ENCODE results near the gene RET. TPM values are rescaled to one million over a fixed set of nuclear protein-coding genes. Genes with fewer than 3 reads are reported as not detected.

The RET gene
- total and polyA plus RNA-seq, 2 of the 8 experiments (the other 6 are each of a cell fraction or from before 2014, with no cell fraction given), result 6.7 to 8.4 TPM

DNA sequence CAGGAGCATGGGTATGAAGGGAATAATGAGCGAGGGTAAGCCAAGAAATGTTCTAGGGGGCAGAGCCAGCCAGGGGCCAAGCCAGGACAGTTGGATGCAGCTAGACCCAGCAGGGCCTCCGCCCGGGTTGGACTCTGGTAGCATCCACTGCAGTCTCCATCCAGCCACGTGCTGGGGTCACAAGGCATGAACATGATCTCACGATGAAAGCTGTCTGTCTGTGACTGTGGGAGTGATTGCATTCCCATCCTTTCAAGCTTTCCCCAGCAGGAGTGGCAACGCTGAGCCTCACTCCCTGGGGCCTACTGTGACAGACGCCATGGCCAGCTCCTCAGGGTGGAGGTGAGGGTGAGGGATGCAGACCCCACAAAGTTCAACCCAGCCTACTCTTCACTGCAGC lies 47.8 kb upstream of the RET start:
- peaks cover 10 to 23% (median 18%) of the 10 kb centered on the region in 4 experiments for H3K4me1 ChIP-seq (replicated peaks in 1 of 4; ENCODE audit: control insufficient read depth in 3 of 4, insufficient read depth in 4 of 4, low read length in 3 of 4)
- no peak overlapping the region for H2BK5ac ChIP-seq (ENCODE audit: low read depth, low read length)
- H3K14ac ChIP-seq (ENCODE audit: insufficient read length), result no peak overlapping the region
- 91% methylated on average over 7 of the region's 7 CpGs; no CpG with 5 or more reads in 1 of the 2 experiments for WGBS, 2 experiments (ENCODE audit: extremely low coverage in 1 of 2, insufficient coverage in 1 of 2, insufficient read length in 1 of 2, insufficient replicate concordance in 2 of 2, low coverage in 1 of 2, low lambda C conversion rate in 2 of 2, missing lambda C conversion rate in 1 of 2)
- H2BK120ac ChIP-seq (replicated peaks; ENCODE audit: low read depth, low read length), result no peak overlapping the region
- no peaks in the 10 kb centered on the region for H3K79me1 ChIP-seq (ENCODE audit: low read depth, low read length)
- H3K56ac ChIP-seq (replicated peaks; ENCODE audit: insufficient read length, low read depth, low read length), result no peak overlapping the region
- H3K36me3 ChIP-seq (ENCODE audit: control insufficient read depth in 2 of 4, insufficient read depth in 4 of 4, low read length in 3 of 4), result no peaks in the 10 kb centered on the region
- no peak for TF ChIP-seq RAD21 (IDR thresholded peaks at IDR 0.05 in 1 of 2, conservative IDR thresholded peaks at IDR 0.05 in 1 of 2; ENCODE audit: low read depth in 2 of 2, low read length in 2 of 2)
- no peak for TF ChIP-seq CTCF (IDR thresholded peaks at IDR 0.05; ENCODE audit: control extremely low read depth in 1 of 3, insufficient read depth in 1 of 3, low read depth in 1 of 3, low read length in 3 of 3)
- no peak for TF ChIP-seq TCF12 (IDR thresholded peaks at IDR 0.05; ENCODE audit: low read depth, low read length)
- TF ChIP-seq TAF7 (optimal IDR thresholded peaks at IDR 0.05; ENCODE audit: borderline replicate concordance, low read depth, low read length), result no peak
- no peak for TF ChIP-seq CHD1 (IDR thresholded peaks at IDR 0.05; ENCODE audit: low read depth, low read length)
- TF ChIP-seq RXRA (IDR thresholded peaks at IDR 0.05; ENCODE audit: insufficient read depth, low read depth, low read length), result no peak
- TF ChIP-seq, protein P1, sequence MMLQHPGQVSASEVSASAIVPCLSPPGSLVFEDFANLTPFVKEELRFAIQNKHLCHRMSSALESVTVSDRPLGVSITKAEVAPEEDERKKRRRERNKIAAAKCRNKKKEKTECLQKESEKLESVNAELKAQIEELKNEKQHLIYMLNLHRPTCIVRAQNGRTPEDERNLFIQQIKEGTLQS (IDR thresholded peaks at IDR 0.05; ENCODE audit: insufficient read depth, low read depth, low read length), result no peak
- TF ChIP-seq TBP (IDR thresholded peaks at IDR 0.05; ENCODE audit: low read depth, low read length), result no peak
- peak overlapping the region; percentile 30; the same call in 1 of the 2 replicates for H2BK12ac ChIP-seq (ENCODE audit: low read depth, low read length)
- DNase-seq (ENCODE audit: low read depth in 1 of 2, low spot score in 2 of 2), result no peak
- peaks cover 0 to 26% (median 18%) of the 10 kb centered on the region in 4 experiments; a peak in 6 of 7 replicates for H3K27me3 ChIP-seq (replicated peaks in 1 of 4; ENCODE audit: control insufficient read depth in 3 of 4, extremely low read depth in 1 of 4, insufficient read depth in 3 of 4, low read length in 3 of 4)
- H2BK15ac ChIP-seq (ENCODE audit: low read length), result no peak overlapping the region
- CTCF ChIA-PET (ENCODE audit: partially characterized antibody), result interaction anchor here (0.7 to 2.2 kb wide), 4 partner anchors 9 to 50 kb away, joined by 3 to 9 read pairs (median 5); no protein-coding TSS in a partner anchor
- no peak overlapping the region for H4K8ac ChIP-seq (ENCODE audit: extremely low read depth, insufficient read depth, low read length)
- H4K91ac ChIP-seq (replicated peaks; ENCODE audit: insufficient read length, low read length), result no peak overlapping the region
- H3K23me2 ChIP-seq (ENCODE audit: low read depth, low read length), result peaks cover 3% of the 10 kb centered on the region; the same call in 1 of the 2 replicates
- H4K20me1 ChIP-seq (replicated peaks in 1 of 2; ENCODE audit: control insufficient read depth in 1 of 2, insufficient read depth in 2 of 2, low read length in 2 of 2), result no peaks in the 10 kb centered on the region
- POLR2A ChIA-PET (ENCODE audit: partially characterized antibody), result no interaction called here
- no peak for FAIRE-seq
- H3K4ac ChIP-seq (replicated peaks; ENCODE audit: insufficient read length, low read depth, low read length), result no peak overlapping the region
- H2AK5ac ChIP-seq (ENCODE audit: low read depth, low read length), result no peak overlapping the region
- no peak overlapping the region for H3K18ac ChIP-seq (ENCODE audit: extremely low read depth, low read length)
- peaks cover 0 to 5% of the 10 kb centered on the region in 2 experiments; a peak in 1 of 4 replicates for H3K9me3 ChIP-seq (ENCODE audit: insufficient read depth in 2 of 2, low read depth in 1 of 2, low read length in 1 of 2)
- no peak overlapping the region for H4K5ac ChIP-seq (ENCODE audit: insufficient read length, low read depth, low read length)
- no peak overlapping the region for H3K27ac ChIP-seq (ENCODE audit: low read depth, low read length)
- H3K79me2 ChIP-seq (ENCODE audit: control insufficient read depth in 1 of 2, insufficient read depth in 2 of 2, low read length in 2 of 2), result no peaks in the 10 kb centered on the region
- H3K23ac ChIP-seq (ENCODE audit: insufficient read length), result no peak overlapping the region
- no peak overlapping the region for H3K4me2 ChIP-seq (ENCODE audit: insufficient read depth in 1 of 2, low read depth in 2 of 2, low read length in 2 of 2)
- no peak overlapping the region for H2BK20ac ChIP-seq (ENCODE audit: low read length)
- no peak overlapping the region for H2AFZ ChIP-seq (ENCODE audit: low read length)
- H3K9ac ChIP-seq (replicated peaks in 1 of 4; ENCODE audit: extremely low read depth in 1 of 4, low read depth in 3 of 4, low read length in 3 of 4), result no peak overlapping the region
- H3K4me3 ChIP-seq (ENCODE audit: extremely low read depth in 1 of 4, insufficient read depth in 2 of 4, low read depth in 3 of 4, low read length in 4 of 4), result no peak overlapping the region

Measured in H1 (cell line).